Psoas muscle (tissue), 8 donors: Measurements from ENCODE around the gene FMNL2. TPM values are rescaled to one million over a fixed set of nuclear protein-coding genes. Genes with fewer than 3 reads are reported as not detected.

ENCODE experiments used
- ATAC-seq, 4 donors: fragments of 200-7000 bp; cut with Tn5 transposase; one replicate each; pipeline ENCODE4 v1.9.1; 2020; ENCODE audit warnings: moderate library complexity in 3 of 4, mild to moderate bottlenecking in 2 of 4
- DNase-seq, 2 donors: peaks; one replicate each; pipeline ENCODE4 v3.0.0-alpha.2; 2020
- H3K27ac ChIP-seq: fragments of 200-600 bp; one replicate; pipeline ENCODE4 v1.8.0; 2022
- H3K27me3 ChIP-seq, 3 donors: fragments of 200-600 bp in 1 of 3; one replicate each; pipeline versions ENCODE4 v1.6.1 to v1.8.0; 2013 to 2022; ENCODE audit warnings: low read length in 2 of 3, mild to moderate bottlenecking in 2 of 3, moderate library complexity in 1 of 3; ENCODE audit not compliant: insufficient read depth in 3 of 3
- H3K36me3 ChIP-seq, 2 donors: fragments of 200-600 bp in 1 of 2; one replicate each; pipeline versions ENCODE4 v1.6.1 to v1.8.0; 2013 to 2022; ENCODE audit warnings: low read depth in 1 of 2, mild to moderate bottlenecking in 1 of 2, moderate library complexity in 1 of 2; ENCODE audit not compliant: insufficient read depth in 1 of 2
- H3K4me1 ChIP-seq: fragments of 200-600 bp; one replicate; pipeline ENCODE4 v1.8.0; 2022
- H3K4me3 ChIP-seq: fragments of 200-600 bp; one replicate; pipeline ENCODE4 v1.8.0; 2022; ENCODE audit warnings: mild to moderate bottlenecking
- H3K9me3 ChIP-seq: fragments of 200-600 bp; one replicate; pipeline ENCODE4 v1.8.0; 2022
- WGBS, 3 donors: extraction: QIAGEN DNeasy Blood & Tissue Kit; methylation state at CpG; one replicate each; pipeline versions ENCODE4 v1.1.6 to v1.1.7; 2013; 5-methylcytosine and 5-hydroxymethylcytosine counted together
- intact Hi-C, 2 donors: fragments of 100-400 bp; cut with DNase I; formaldehyde crosslinking; loops; one replicate each; pipeline versions ENCODE4 v1.11.0 to v1.14.2; 2022
- polyA plus RNA-seq, 3 donors: library from polyadenylated mRNA; stranded (reverse); fragments of 200-250 nt; gene quantifications; one replicate each; pipeline ENCODE4 v1.2.3, GENCODE V29; 2013
- total RNA-seq, 4 donors: library from RNA; stranded (reverse); fragmentation: NEBNext Ultra II Directional in 2 of 4; extraction: Animal tissue kit (Norgen Biotek cat#: 25700) in 2 of 4; gene quantifications; one replicate each; pipeline versions ENCODE4 v1.2.1 to v1.2.4, GENCODE V29; 2021 to 2023
- TF ChIP-seq, protein P1 (sequence below): fragments of 200-600 bp; IDR thresholded peaks from one replicate; pipeline ENCODE4 v1.8.0; 2022; ENCODE audit warnings: antibody characterized with exemption
- donor health status: healthy with polysubstance abuse.
- donor health status: DM: no; HTN: no; CAD: no; lungs with moderate emphysema.
- donor health status: Bipolar disorder and iron deficiency.
- donor health status: healthy.
- donor health status: DM: yes; HTN: yes; CAD: no.
- donor health status: DM: no; HTN: no; CAD: no.
- donor health status: DM: no; HTN: no; CAD: no.
- donor health status: DM: yes; HTN: yes; CAD: no.

Gene FMNL2
- total and polyA plus RNA-seq, 7 donors = 6.6 to 18.2 (median 11.0) TPM

DNA sequence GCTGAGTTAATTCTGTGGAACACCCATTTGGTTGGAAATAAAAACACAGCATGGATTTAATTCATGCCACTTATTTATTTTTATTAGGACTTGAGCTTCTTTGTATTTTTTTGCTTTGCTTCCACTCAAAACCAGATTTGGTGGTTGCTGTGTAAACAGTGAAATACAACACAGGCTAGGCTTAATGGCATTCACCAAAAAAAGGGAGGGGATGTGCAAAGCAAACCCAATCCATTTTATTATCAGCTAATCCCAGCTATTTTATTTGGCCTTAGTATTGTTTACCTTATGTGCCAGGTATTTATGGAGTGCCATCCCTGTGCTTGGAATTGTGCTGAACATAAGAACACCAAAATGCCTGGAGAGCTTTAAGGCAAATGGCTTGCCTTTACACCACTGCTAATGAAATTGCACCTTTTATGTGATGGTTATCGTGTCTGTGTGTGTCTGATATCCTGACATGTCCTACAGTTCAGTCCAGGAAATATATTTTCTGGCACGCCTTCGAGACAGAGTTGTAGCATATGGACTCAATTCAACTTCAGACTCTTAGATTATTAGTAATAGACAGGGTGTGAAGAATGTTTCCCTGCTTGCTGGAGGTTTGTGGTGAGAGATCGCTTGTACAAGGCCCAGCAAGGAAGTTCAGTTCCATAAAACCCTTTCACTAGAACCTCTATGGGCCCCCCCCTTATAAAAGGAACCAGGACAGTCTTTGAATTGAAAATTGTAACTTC, 282.6 kb downstream of the FMNL2 start:
- DNase-seq = no peak
- intact Hi-C loops = no loop called here
- no peak for ATAC-seq
- TF ChIP-seq, protein P1, sequence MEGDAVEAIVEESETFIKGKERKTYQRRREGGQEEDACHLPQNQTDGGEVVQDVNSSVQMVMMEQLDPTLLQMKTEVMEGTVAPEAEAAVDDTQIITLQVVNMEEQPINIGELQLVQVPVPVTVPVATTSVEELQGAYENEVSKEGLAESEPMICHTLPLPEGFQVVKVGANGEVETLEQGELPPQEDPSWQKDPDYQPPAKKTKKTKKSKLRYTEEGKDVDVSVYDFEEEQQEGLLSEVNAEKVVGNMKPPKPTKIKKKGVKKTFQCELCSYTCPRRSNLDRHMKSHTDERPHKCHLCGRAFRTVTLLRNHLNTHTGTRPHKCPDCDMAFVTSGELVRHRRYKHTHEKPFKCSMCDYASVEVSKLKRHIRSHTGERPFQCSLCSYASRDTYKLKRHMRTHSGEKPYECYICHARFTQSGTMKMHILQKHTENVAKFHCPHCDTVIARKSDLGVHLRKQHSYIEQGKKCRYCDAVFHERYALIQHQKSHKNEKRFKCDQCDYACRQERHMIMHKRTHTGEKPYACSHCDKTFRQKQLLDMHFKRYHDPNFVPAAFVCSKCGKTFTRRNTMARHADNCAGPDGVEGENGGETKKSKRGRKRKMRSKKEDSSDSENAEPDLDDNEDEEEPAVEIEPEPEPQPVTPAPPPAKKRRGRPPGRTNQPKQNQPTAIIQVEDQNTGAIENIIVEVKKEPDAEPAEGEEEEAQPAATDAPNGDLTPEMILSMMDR = no peak
- H3K4me3 ChIP-seq = no peak overlapping the region
- no peaks in the 10 kb centered on the region for H3K27me3 ChIP-seq
- H3K9me3 ChIP-seq = no peaks in the 10 kb centered on the region
- peaks cover 14% of the 10 kb centered on the region for H3K4me1 ChIP-seq
- peak overlapping the region; percentile 36 for H3K27ac ChIP-seq
- WGBS, 3 donors = 72 to 80% (median 74%) methylated on average over 4 of the region's 4 CpGs
- H3K36me3 ChIP-seq = peaks cover 0 to 31% of the 10 kb centered on the region in 2 donors

DNA sequence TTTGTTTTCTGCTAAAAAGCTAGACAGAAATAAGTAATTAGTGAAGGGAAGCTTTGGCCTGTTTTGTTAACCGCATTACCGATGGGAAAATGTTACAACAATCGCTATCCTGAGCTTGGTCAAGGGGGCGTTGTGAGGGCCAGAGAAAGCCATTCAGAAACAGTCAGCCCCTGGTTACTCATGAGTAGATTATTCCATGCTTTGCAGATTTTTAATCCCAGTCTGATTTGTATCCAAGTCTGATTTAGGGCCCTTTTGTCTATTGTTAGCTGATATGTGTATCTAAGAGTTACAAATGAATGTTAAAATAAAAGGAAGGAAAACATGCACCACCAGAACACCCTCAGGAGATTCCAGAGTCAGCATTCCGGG, 283.2 kb downstream of the FMNL2 start:
- WGBS, 3 donors = 80 to 85% (median 81%) methylated on average over 5 of the region's 5 CpGs

DNA sequence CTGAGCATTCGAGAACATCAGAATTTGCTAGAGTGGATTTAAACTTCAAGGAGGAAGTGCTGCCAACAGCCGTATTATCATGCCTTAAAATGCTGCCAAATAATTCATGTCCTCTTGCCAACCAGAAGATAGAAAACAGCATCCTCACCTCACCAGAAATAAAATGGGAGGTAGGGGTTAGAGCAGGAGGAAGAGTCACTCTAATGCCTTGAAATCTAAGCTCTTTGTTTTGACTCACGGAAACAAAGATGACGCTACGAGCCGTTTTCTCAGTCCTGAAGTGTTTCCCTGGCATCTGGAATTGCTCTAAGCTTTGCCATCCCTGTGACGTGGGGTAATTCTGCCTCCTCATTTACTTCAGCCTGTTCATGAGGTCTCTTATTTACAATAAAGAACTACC, 285.2 kb downstream of the FMNL2 start:
- peak; percentile 89 to 93 (median 90) for ATAC-seq
- 17 to 31% (median 26%) methylated on average over 7 of the region's 7 CpGs for WGBS, 3 donors
- H3K4me3 ChIP-seq = no peak overlapping the region
- H3K4me1 ChIP-seq = peaks cover 6% of the 10 kb centered on the region
- peak overlapping the region; percentile 87 for H3K27ac ChIP-seq
- no peaks in the 10 kb centered on the region for H3K9me3 ChIP-seq
- DNase-seq = no peak
- intact Hi-C loops = no loop called here
- peaks cover 0 to 44% of the 10 kb centered on the region in 2 donors for H3K36me3 ChIP-seq
- TF ChIP-seq, protein P1 = no peak
- H3K27me3 ChIP-seq = no peaks in the 10 kb centered on the region

More for the DNA sequence above, 283.2 kb downstream of the FMNL2 start:
- no peak overlapping the region for H3K4me3 ChIP-seq
- H3K36me3 ChIP-seq = peaks cover 0 to 34% of the 10 kb centered on the region in 2 donors
- no peak for DNase-seq
- H3K9me3 ChIP-seq = no peaks in the 10 kb centered on the region
- TF ChIP-seq, protein P1 = no peak
- no peaks in the 10 kb centered on the region for H3K27me3 ChIP-seq
- H3K27ac ChIP-seq = peak overlapping the region; percentile 36
- no peak for ATAC-seq
- peaks cover 10% of the 10 kb centered on the region for H3K4me1 ChIP-seq
- intact Hi-C loops = no loop called here

DNA sequence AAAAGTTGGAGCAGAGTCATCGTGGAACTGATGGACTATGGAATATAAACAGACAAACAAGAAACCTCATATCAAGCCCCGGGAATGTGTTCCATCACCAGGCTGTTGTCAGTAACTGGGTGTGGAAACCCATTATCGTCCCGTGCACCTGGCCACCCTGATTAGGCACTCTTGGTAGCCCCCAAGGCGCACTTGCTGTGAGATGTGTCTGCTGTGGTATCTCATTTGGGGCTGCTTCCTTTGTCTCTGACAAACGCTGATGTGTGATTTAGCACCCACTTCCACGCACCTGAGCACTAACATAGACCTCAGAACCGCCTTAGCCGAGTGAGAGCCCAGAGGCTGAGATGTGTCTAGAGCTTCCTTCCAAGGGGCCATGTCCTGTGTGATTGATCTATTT, 286.0 kb downstream of the FMNL2 start:
- intact Hi-C loops = no loop called here
- 87 to 93% (median 93%) methylated on average over 9 of the region's 9 CpGs for WGBS, 3 donors
- H3K4me1 ChIP-seq = peaks cover 6% of the 10 kb centered on the region
- H3K27ac ChIP-seq = peak overlapping the region; percentile 87
- DNase-seq (no peak), ATAC-seq (no peak)
- no peaks in the 10 kb centered on the region for H3K9me3 ChIP-seq
- no peak overlapping the region for H3K4me3 ChIP-seq
- peaks cover 0 to 50% of the 10 kb centered on the region in 2 donors for H3K36me3 ChIP-seq
- TF ChIP-seq, protein P1 = no peak
- no peaks in the 10 kb centered on the region for H3K27me3 ChIP-seq

DNA sequence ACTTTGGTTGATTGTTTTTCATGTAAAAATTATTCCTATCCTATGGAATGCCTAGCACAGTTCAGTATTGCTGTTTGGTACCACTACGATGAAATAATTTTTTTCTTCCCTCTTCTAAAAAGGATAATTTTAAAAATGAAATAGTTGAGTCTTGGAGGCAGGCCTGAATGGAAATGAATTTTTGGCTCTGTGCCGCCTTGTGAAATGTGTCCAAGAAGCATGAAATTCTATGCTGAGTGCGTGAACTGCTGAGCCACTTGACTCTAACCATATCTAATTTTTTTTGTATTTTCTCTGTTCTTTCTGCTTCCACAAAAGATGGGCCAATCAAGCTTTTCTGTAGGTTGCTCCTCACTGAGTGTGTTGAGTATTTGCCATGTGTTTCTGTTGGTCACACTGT, 287.2 kb downstream of the FMNL2 start:
- intact Hi-C loops = no loop called here
- WGBS, 3 donors = 42 to 63% (median 56%) methylated on average over 3 of the region's 3 CpGs
- peaks cover 0 to 51% of the 10 kb centered on the region in 2 donors for H3K36me3 ChIP-seq
- no peaks in the 10 kb centered on the region for H3K27me3 ChIP-seq
- no peaks in the 10 kb centered on the region for H3K9me3 ChIP-seq
- no peak overlapping the region for H3K27ac ChIP-seq
- TF ChIP-seq, protein P1 = no peak
- no peak overlapping the region for H3K4me3 ChIP-seq
- peaks cover 13% of the 10 kb centered on the region for H3K4me1 ChIP-seq
- no peak for ATAC-seq
- no peak for DNase-seq
